SK-N-MC (cell line): ENCODE results near the gene TFDP2.

Source experiments
- EZH2 ChIP-seq: fragments of 200-600 bp; sonication (generic); IDR thresholded peaks from one replicate; pipeline ENCODE4 v1.6.1; 2017; ENCODE audit warnings: antibody characterized with exemption
- FOXP2 ChIP-seq: optimal IDR thresholded peaks from 2 replicates; pipeline ENCODE3; 2011; ENCODE audit warnings: mild to moderate bottlenecking, moderate library complexity; ENCODE audit not compliant: insufficient read depth; ENCODE audit errors: extremely low read length, control extremely low read depth
- POLR2AphosphoS5 ChIP-seq: IDR thresholded peaks from 2 replicates; pipeline ENCODE4 v1.6.1; 2012; ENCODE audit warnings: mild to moderate bottlenecking, low read depth, low read length, borderline replicate concordance

GRCh38 chr3:142088522-142088921 is 60.8 kb downstream of the TFDP2 start:
- TF ChIP-seq EZH2: no peak
- no peak for TF ChIP-seq POLR2AphosphoS5
- TF ChIP-seq FOXP2: no peak
